ENCODE measurements around the gene KARS1.

The KARS1 gene

GRCh38 chr16:75624921-75625334 is 22.5 kb downstream of the KARS1 start:
- Mint-ChIP-seq H3K9me3 (no peaks in the 10 kb centered on the region), H3K27me3 (ENCODE audit: low read depth, poor library complexity) (no peaks in the 10 kb centered on the region), H3K4me3 (no peak overlapping the region), H3K27ac (peak overlapping the region; percentile 74), H3K4me1 (peaks cover 25% of the 10 kb centered on the region), H3K36me3 (ENCODE audit: low read depth) (peaks cover 60% of the 10 kb centered on the region)
- no peak for DNase-seq
- TF ChIP-seq CTCF (IDR thresholded peaks at IDR 0.05) = no peak

- H3K4me3 Mint-ChIP-seq = peak within 1 kb of the TSS; percentile 97
- peaks cover 54% of the 10 kb centered on the region for H3K36me3 Mint-ChIP-seq (ENCODE audit: low read depth)
- no peaks in the 10 kb centered on the region for H3K27me3 Mint-ChIP-seq (ENCODE audit: low read depth, poor library complexity)
- H3K27ac Mint-ChIP-seq = peak within 1 kb of the TSS; percentile 99
- no peak for TF ChIP-seq CTCF (IDR thresholded peaks at IDR 0.05)
- DNase-seq = peak; percentile 97
- peaks cover 25% of the 10 kb centered on the region for H3K4me1 Mint-ChIP-seq
- H3K9me3 Mint-ChIP-seq = no peaks in the 10 kb centered on the region
Observed at GRCh38 chr16:75622761-75623605, 24.5 kb downstream of the KARS1 start, which contains the start of gene ADAT1. TSS of gene ADAT1 (minus strand) at chr16:75623281. CDS start at chr16:75620799, 2,482 bp downstream.

- no peak for DNase-seq
- Mint-ChIP-seq H3K4me1 (peaks cover 25% of the 10 kb centered on the region), H3K27me3 (ENCODE audit: low read depth, poor library complexity) (no peaks in the 10 kb centered on the region), H3K9me3 (no peaks in the 10 kb centered on the region), H3K27ac (no peak overlapping the region), H3K4me3 (peak overlapping the region; percentile 97), H3K36me3 (ENCODE audit: low read depth) (peaks cover 50% of the 10 kb centered on the region)
- TF ChIP-seq CTCF (IDR thresholded peaks at IDR 0.05) = peak; percentile 46
Observed at GRCh38 chr16:75621170-75621477, 26.3 kb downstream of the KARS1 start.

- TF ChIP-seq CTCF (IDR thresholded peaks at IDR 0.05) = no peak
- Mint-ChIP-seq H3K9me3 (no peaks in the 10 kb centered on the region), H3K36me3 (ENCODE audit: low read depth) (peaks cover 50% of the 10 kb centered on the region), H3K27ac (no peak overlapping the region), H3K4me1 (peaks cover 25% of the 10 kb centered on the region), H3K4me3 (peak overlapping the region; percentile 97), H3K27me3 (ENCODE audit: low read depth, poor library complexity) (no peaks in the 10 kb centered on the region)
- no peak for DNase-seq
Observed at GRCh38 chr16:75620326-75621169, 26.9 kb downstream of the KARS1 start.

- no peak for TF ChIP-seq CTCF (IDR thresholded peaks at IDR 0.05)
- no peak overlapping the region for H3K27ac Mint-ChIP-seq
- no peak for DNase-seq
- no peaks in the 10 kb centered on the region for H3K9me3 Mint-ChIP-seq
- H3K27me3 Mint-ChIP-seq (ENCODE audit: low read depth, poor library complexity) = no peaks in the 10 kb centered on the region
- H3K36me3 Mint-ChIP-seq (ENCODE audit: low read depth) = peaks cover 57% of the 10 kb centered on the region
- peaks cover 25% of the 10 kb centered on the region for H3K4me1 Mint-ChIP-seq
- no peak overlapping the region for H3K4me3 Mint-ChIP-seq
Observed at GRCh38 chr16:75618780-75619179, 28.7 kb downstream of the KARS1 start.
